ENCODE results near the gene SPECC1L.

DNA sequence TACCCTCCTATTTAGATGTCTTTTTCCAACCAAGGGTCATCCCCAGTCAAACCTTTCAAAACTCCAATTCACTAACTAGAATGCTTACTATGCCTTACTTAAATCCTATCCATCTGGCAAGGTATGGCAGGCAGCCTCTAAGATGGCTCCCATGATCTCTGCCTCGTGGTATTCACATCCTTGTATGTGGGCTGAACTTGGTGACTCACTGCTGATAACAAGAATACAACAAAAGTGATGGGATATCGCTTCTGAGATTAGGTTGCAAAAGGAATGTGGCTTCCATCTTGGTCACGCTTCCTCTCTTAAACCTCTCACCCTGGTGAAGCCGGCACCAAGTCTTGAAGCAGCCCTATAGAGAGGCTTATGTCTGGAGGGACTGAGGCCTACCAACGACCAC, 194.9 kb downstream of the SPECC1L start:
- TF ChIP-seq SIN3A (IDR thresholded peaks at IDR 0.05; ENCODE audit: low read depth) (no peak), POLR2AphosphoS5 (IDR thresholded peaks at IDR 0.05; ENCODE audit: low read depth, low read length) (no peak)
- TF ChIP-seq, protein P1, sequence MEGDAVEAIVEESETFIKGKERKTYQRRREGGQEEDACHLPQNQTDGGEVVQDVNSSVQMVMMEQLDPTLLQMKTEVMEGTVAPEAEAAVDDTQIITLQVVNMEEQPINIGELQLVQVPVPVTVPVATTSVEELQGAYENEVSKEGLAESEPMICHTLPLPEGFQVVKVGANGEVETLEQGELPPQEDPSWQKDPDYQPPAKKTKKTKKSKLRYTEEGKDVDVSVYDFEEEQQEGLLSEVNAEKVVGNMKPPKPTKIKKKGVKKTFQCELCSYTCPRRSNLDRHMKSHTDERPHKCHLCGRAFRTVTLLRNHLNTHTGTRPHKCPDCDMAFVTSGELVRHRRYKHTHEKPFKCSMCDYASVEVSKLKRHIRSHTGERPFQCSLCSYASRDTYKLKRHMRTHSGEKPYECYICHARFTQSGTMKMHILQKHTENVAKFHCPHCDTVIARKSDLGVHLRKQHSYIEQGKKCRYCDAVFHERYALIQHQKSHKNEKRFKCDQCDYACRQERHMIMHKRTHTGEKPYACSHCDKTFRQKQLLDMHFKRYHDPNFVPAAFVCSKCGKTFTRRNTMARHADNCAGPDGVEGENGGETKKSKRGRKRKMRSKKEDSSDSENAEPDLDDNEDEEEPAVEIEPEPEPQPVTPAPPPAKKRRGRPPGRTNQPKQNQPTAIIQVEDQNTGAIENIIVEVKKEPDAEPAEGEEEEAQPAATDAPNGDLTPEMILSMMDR (IDR thresholded peaks at IDR 0.05 in 2 of 3, conservative IDR thresholded peaks at IDR 0.05 in 1 of 3; ENCODE audit: borderline replicate concordance in 1 of 3, insufficient read depth in 1 of 3, low read depth in 2 of 3, low read length in 2 of 3) = no peak
